ENCODE results near the gene ACOT7. TPM values are rescaled to one million over a fixed set of nuclear protein-coding genes. Genes with fewer than 3 reads are reported as not detected.

Gene ACOT7
- total RNA-seq, 1 experiment from 2014 or later = 151 TPM

DNA sequence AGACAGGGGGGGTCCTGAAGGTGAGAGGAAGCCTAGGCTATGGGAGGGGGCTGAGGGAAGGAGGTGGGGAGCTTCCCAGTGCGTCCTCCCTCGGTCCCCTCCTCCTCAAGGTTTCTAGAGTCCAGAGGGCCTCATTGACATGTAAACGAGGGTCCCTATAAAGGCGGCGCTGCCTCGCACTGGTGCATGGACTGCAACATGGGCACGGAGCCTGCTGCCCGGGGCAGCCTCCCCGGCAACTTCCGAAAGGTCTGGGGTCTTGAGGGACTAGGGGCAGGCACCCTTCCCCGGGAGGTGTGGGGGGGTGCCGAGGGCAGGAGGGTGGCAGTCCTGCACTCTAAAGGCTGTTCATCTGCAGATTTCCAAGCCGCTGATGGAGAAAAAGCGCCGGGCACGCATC, 149.6 kb downstream of the ACOT7 start, which contains the start of gene HES3:
Gene HES3, plus strand, starts transcription at position 187 of the 400 bp plus-strand sequence. Its CDS starts 187 bp downstream, at position 374.
- H3K36me3 Mint-ChIP-seq = no peaks in the 10 kb centered on the region
- H3K27me3 Mint-ChIP-seq (ENCODE audit: low read depth) = peaks cover 32% of the 10 kb centered on the region
- DNase-seq (ENCODE audit: low spot score) (no peak), ATAC-seq (no peak)
- H3K9me3 Mint-ChIP-seq = no peaks in the 10 kb centered on the region
- H3K4me3 Mint-ChIP-seq = peak within 1 kb of the TSS; percentile 77
- H3K27ac Mint-ChIP-seq = no peak within 1 kb of the TSS
- H3K4me1 Mint-ChIP-seq = peaks cover 44% of the 10 kb centered on the region
- POLR2A ChIA-PET = interaction anchor here (0.8 kb wide), 1 partner anchor 44 kb away, joined by 3 read pairs; no protein-coding TSS in a partner anchor
- CTCF ChIA-PET = interaction anchor here (1.0 to 21.4 kb wide), 9 partner anchors 38 to 194 kb away, joined by 3 to 489 read pairs (median 9); partner anchors contain the start of genes HES2 and RNF207
- TF ChIP-seq, protein P1, sequence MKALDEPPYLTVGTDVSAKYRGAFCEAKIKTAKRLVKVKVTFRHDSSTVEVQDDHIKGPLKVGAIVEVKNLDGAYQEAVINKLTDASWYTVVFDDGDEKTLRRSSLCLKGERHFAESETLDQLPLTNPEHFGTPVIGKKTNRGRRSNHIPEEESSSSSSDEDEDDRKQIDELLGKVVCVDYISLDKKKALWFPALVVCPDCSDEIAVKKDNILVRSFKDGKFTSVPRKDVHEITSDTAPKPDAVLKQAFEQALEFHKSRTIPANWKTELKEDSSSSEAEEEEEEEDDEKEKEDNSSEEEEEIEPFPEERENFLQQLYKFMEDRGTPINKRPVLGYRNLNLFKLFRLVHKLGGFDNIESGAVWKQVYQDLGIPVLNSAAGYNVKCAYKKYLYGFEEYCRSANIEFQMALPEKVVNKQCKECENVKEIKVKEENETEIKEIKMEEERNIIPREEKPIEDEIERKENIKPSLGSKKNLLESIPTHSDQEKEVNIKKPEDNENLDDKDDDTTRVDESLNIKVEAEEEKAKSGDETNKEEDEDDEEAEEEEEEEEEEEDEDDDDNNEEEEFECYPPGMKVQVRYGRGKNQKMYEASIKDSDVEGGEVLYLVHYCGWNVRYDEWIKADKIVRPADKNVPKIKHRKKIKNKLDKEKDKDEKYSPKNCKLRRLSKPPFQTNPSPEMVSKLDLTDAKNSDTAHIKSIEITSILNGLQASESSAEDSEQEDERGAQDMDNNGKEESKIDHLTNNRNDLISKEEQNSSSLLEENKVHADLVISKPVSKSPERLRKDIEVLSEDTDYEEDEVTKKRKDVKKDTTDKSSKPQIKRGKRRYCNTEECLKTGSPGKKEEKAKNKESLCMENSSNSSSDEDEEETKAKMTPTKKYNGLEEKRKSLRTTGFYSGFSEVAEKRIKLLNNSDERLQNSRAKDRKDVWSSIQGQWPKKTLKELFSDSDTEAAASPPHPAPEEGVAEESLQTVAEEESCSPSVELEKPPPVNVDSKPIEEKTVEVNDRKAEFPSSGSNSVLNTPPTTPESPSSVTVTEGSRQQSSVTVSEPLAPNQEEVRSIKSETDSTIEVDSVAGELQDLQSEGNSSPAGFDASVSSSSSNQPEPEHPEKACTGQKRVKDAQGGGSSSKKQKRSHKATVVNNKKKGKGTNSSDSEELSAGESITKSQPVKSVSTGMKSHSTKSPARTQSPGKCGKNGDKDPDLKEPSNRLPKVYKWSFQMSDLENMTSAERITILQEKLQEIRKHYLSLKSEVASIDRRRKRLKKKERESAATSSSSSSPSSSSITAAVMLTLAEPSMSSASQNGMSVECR (CRISPR knock-in tag; IDR thresholded peaks at IDR 0.05; ENCODE audit: borderline replicate concordance) = no peak
- TF ChIP-seq GRHL2 (CRISPR knock-in tag; IDR thresholded peaks at IDR 0.05; ENCODE audit: insufficient replicate concordance, severe bottlenecking) (no peak), RELA (CRISPR knock-in tag; IDR thresholded peaks at IDR 0.05; ENCODE audit: borderline replicate concordance) (no peak), ELF4 (CRISPR knock-in tag; IDR thresholded peaks at IDR 0.05; ENCODE audit: low read depth) (no peak), FOXJ3 (CRISPR knock-in tag; IDR thresholded peaks at IDR 0.05; ENCODE audit: borderline replicate concordance) (no peak), ZNF671 (CRISPR knock-in tag; IDR thresholded peaks at IDR 0.05) (no peak), IRF2 (CRISPR knock-in tag; IDR thresholded peaks at IDR 0.05; ENCODE audit: borderline replicate concordance, low read depth) (no peak), ATF1 (CRISPR knock-in tag; IDR thresholded peaks at IDR 0.05) (no peak), JUN (CRISPR knock-in tag; IDR thresholded peaks at IDR 0.05) (no peak), HMGA2 (CRISPR knock-in tag; IDR thresholded peaks at IDR 0.05) (no peak), ZNF219 (CRISPR knock-in tag; IDR thresholded peaks at IDR 0.05; ENCODE audit: borderline replicate concordance) (no peak), FOXK1 (CRISPR knock-in tag; IDR thresholded peaks at IDR 0.05) (peak; percentile 46; the same call in 1 of the 2 replicates), PRRX2 (CRISPR knock-in tag; IDR thresholded peaks at IDR 0.05) (no peak), NFATC4 (CRISPR knock-in tag; IDR thresholded peaks at IDR 0.05) (no peak), CREB1 (CRISPR knock-in tag; IDR thresholded peaks at IDR 0.05) (no peak), ZNF263 (CRISPR knock-in tag; IDR thresholded peaks at IDR 0.05; ENCODE audit: low read depth) (peak; percentile 56; the same call in 1 of the 2 replicates), NR3C1 (CRISPR knock-in tag; conservative IDR thresholded peaks at IDR 0.05; ENCODE audit: low read depth) (no peak)
- TF ChIP-seq, protein P2, sequence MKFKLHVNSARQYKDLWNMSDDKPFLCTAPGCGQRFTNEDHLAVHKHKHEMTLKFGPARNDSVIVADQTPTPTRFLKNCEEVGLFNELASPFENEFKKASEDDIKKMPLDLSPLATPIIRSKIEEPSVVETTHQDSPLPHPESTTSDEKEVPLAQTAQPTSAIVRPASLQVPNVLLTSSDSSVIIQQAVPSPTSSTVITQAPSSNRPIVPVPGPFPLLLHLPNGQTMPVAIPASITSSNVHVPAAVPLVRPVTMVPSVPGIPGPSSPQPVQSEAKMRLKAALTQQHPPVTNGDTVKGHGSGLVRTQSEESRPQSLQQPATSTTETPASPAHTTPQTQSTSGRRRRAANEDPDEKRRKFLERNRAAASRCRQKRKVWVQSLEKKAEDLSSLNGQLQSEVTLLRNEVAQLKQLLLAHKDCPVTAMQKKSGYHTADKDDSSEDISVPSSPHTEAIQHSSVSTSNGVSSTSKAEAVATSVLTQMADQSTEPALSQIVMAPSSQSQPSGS (CRISPR knock-in tag; IDR thresholded peaks at IDR 0.05; ENCODE audit: borderline replicate concordance, low read depth) = no peak
- TF ChIP-seq, protein P3, sequence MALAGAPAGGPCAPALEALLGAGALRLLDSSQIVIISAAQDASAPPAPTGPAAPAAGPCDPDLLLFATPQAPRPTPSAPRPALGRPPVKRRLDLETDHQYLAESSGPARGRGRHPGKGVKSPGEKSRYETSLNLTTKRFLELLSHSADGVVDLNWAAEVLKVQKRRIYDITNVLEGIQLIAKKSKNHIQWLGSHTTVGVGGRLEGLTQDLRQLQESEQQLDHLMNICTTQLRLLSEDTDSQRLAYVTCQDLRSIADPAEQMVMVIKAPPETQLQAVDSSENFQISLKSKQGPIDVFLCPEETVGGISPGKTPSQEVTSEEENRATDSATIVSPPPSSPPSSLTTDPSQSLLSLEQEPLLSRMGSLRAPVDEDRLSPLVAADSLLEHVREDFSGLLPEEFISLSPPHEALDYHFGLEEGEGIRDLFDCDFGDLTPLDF (CRISPR knock-in tag; IDR thresholded peaks at IDR 0.05) = no peak
- TF ChIP-seq, protein P4, sequence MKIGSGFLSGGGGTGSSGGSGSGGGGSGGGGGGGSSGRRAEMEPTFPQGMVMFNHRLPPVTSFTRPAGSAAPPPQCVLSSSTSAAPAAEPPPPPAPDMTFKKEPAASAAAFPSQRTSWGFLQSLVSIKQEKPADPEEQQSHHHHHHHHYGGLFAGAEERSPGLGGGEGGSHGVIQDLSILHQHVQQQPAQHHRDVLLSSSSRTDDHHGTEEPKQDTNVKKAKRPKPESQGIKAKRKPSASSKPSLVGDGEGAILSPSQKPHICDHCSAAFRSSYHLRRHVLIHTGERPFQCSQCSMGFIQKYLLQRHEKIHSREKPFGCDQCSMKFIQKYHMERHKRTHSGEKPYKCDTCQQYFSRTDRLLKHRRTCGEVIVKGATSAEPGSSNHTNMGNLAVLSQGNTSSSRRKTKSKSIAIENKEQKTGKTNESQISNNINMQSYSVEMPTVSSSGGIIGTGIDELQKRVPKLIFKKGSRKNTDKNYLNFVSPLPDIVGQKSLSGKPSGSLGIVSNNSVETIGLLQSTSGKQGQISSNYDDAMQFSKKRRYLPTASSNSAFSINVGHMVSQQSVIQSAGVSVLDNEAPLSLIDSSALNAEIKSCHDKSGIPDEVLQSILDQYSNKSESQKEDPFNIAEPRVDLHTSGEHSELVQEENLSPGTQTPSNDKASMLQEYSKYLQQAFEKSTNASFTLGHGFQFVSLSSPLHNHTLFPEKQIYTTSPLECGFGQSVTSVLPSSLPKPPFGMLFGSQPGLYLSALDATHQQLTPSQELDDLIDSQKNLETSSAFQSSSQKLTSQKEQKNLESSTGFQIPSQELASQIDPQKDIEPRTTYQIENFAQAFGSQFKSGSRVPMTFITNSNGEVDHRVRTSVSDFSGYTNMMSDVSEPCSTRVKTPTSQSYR (CRISPR knock-in tag; IDR thresholded peaks at IDR 0.05) = no peak
- TF ChIP-seq, protein P5, sequence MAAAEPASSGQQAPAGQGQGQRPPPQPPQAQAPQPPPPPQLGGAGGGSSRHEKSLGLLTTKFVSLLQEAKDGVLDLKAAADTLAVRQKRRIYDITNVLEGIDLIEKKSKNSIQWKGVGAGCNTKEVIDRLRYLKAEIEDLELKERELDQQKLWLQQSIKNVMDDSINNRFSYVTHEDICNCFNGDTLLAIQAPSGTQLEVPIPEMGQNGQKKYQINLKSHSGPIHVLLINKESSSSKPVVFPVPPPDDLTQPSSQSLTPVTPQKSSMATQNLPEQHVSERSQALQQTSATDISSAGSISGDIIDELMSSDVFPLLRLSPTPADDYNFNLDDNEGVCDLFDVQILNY (CRISPR knock-in tag; IDR thresholded peaks at IDR 0.05) = no peak
- TF ChIP-seq, protein P6, sequence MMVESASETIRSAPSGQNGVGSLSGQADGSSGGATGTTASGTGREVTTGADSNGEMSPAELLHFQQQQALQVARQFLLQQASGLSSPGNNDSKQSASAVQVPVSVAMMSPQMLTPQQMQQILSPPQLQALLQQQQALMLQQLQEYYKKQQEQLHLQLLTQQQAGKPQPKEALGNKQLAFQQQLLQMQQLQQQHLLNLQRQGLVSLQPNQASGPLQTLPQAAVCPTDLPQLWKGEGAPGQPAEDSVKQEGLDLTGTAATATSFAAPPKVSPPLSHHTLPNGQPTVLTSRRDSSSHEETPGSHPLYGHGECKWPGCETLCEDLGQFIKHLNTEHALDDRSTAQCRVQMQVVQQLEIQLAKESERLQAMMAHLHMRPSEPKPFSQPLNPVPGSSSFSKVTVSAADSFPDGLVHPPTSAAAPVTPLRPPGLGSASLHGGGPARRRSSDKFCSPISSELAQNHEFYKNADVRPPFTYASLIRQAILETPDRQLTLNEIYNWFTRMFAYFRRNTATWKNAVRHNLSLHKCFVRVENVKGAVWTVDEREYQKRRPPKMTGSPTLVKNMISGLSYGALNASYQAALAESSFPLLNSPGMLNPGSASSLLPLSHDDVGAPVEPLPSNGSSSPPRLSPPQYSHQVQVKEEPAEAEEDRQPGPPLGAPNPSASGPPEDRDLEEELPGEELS (CRISPR knock-in tag; IDR thresholded peaks at IDR 0.05) = 0 out of 2 replicates have a peak, but pooled peaks have one; percentile 58
- TF ChIP-seq, protein P7, sequence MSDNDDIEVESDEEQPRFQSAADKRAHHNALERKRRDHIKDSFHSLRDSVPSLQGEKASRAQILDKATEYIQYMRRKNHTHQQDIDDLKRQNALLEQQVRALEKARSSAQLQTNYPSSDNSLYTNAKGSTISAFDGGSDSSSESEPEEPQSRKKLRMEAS (CRISPR knock-in tag; IDR thresholded peaks at IDR 0.05) = peak; percentile 31; the same call in 1 of the 2 replicates
- TF ChIP-seq, protein P8, sequence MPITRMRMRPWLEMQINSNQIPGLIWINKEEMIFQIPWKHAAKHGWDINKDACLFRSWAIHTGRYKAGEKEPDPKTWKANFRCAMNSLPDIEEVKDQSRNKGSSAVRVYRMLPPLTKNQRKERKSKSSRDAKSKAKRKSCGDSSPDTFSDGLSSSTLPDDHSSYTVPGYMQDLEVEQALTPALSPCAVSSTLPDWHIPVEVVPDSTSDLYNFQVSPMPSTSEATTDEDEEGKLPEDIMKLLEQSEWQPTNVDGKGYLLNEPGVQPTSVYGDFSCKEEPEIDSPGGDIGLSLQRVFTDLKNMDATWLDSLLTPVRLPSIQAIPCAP (CRISPR knock-in tag; IDR thresholded peaks at IDR 0.05) = 0 out of 2 replicates have a peak, but pooled peaks have one; percentile 12
